Measurements from ENCODE around the gene PRKRIP1.
"Not testable (repeated sequence)": the region's sequence is repeated elsewhere in the genome, so short reads cannot be mapped to it uniquely, and the experiment has no call there.

GRCh38 chr7:102404862-102405188, 8.7 kb downstream of the PRKRIP1 start:
- not testable (repeated sequence) for TF ChIP-seq POLR2A, POLR2AphosphoS5 (IDR thresholded peaks at IDR 0.05)
- TF ChIP-seq CTCF (IDR thresholded peaks at IDR 0.05), result peak in 1 of 5 experiments; percentile 2
